ENCODE data around the gene TCP11L1. TPM values are rescaled to one million over a fixed set of nuclear protein-coding genes. Genes with fewer than 3 reads are reported as not detected.
A peak's percentile ranks its signal among the peaks of the same experiment; 100 is the strongest.
"Not testable (repeated sequence)": the region's sequence is repeated elsewhere in the genome, so short reads cannot be mapped to it uniquely, and the experiment has no call there.

The TCP11L1 gene
- polyA plus RNA-seq, 4 donors: 10.7 to 12.6 (median 11.3) TPM

DNA sequence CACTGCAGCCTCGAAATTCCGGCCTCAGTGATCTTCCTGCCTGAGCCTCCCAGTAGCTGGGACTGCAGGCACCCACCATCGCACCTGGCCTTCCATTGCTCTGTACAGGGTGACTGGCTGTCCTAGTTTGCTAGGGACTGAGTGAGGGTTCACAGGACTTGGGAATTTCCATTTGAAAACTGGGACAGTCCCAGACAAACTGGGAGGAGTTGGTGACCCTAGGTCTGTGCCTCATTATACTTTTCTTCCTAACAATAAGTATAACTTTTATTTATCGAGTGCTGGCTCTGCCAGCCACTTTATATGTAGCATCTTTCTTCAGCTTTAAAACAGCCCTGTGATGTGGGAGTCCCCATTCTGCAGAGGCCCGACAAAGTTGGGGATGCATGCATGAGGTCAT is 25.5 kb downstream of the TCP11L1 start:
- no peak for DNase-seq (ENCODE audit: low read depth in 4 of 4, low spot score in 3 of 4)

DNA sequence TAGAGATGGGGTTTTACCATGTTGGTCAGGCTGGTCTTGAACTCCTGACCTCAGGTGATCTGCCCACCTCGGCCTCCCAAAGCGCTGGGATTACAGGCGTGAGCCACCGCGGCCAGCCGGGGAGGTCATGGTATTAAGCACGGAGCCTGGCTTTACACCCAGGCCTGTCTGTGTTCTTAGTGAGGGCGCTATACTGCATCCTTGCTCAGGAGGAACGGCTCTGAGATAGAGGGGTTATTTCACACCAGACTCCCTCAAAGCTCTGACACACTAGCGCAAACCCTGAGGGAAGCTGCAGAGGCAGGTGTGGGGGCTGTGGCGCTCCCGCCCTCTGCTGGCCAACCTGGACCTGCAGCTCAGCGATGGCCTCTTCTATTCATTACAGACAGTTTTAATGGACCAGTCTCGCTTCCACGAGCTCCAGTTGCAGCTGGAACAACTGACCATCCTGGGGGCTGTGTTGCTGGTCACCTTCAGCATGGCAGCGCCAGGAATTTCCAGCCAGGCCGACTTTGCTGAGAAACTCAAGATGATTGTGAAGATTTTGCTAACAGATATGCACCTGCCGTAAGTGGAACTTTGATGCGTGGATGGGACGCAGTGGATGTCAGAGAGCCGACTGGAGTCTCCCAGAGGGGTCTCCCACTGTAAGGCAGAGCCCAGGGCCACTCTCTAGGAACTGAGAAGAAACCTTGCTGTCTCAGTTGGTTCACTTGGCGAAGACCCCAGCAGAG is 26.2 kb downstream of the TCP11L1 start:
- DNase-seq (ENCODE audit: low read depth in 4 of 4, low spot score in 3 of 4): peak in 3 of 4 donors; percentile 14 to 49 (median 26)

DNA sequence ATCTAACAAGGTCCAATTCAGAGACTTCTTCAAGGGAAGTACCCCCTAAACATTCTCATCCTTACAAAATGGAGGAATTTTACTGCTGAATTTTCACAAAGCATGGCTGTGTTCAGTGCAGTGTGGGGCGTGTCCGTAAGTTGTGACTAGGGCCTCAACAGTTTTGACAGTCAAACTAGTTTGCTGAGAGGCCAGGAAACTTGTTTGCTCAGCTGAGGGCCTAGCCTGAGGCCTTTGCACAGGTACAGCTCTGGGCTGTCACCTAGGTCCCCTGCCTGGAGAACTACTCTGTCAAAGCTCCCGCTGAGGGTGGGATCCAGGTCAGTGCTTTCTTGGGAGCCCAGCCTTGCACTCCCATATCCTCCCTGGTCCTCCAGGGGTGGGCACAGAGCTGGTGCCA is 27.9 kb downstream of the TCP11L1 start:
- DNase-seq (ENCODE audit: low read depth in 4 of 4, low spot score in 3 of 4): no peak

DNA sequence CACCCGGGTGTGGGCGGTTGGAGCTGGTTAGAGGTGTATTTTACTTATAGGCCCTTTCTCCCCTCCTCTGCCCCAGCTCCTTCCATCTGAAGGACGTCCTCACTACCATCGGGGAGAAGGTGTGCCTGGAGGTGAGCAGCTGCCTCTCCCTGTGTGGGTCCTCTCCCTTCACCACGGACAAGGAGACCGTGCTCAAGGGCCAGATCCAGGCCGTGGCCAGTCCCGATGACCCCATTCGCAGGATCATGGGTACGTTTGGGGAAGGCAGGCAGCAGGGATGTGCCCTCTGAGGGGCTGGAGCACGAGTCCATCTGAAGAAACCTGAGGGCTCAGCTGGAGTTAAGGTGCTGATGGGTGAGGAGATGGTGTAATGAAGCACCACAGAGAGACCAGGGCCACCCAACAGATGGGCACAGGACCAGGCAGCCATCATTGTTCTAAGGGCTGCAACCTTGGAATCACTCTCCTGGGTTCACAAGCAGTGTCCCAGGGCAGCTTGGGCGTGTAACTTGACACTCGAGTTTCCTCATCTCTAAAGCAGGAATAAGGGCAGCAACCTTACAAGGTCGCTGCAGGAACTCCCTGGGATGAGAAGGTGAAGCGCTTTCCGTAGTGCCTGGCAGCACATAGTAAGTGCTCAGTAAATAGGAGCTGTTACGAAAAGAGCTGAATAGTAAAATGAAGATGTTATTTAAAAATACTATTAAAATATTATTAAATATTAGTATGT is 29.4 kb downstream of the TCP11L1 start:
- no peak for DNase-seq (ENCODE audit: low read depth in 4 of 4, low spot score in 3 of 4)

DNA sequence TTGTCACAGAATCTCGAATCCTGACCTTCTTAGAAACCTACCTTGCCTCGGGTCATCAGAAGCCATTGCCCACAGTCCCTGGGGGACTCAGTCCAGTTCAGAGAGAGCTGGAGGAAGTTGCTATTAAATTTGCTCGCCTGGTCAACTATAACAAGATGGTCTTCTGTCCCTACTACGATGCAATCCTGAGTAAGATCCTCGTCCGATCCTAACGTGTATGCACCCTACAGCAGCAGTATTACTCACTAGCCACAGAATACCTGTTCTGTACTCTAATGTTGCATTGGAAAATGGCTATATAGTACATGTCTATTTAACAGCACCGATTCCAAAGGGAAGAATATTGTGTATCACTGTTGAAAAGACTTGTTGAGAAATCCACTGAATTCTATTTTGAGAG is 33.1 kb downstream of the TCP11L1 start:
- DNase-seq (ENCODE audit: low read depth in 4 of 4, low spot score in 3 of 4): no peak

DNA sequence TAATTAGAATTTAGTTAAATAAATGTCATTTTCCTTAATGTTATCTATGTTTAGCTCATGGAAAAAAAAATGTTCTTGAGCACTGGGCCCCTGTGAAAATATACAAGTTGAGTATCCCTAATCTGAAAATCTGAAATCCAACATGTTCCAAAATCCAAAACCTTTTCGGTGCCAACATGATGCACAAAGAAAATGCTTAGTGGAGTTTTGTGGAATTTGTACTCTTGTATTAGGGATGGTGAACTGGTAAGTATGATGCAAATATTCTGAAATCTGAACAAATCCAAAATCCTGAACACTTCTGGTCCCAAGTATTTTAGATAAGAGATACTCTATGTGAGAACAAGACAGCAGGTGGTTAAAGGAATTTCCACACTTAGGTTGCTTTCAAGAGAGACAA is 44.5 kb downstream of the TCP11L1 start:
- no peak for DNase-seq (ENCODE audit: low read depth in 4 of 4, low spot score in 3 of 4)

DNA sequence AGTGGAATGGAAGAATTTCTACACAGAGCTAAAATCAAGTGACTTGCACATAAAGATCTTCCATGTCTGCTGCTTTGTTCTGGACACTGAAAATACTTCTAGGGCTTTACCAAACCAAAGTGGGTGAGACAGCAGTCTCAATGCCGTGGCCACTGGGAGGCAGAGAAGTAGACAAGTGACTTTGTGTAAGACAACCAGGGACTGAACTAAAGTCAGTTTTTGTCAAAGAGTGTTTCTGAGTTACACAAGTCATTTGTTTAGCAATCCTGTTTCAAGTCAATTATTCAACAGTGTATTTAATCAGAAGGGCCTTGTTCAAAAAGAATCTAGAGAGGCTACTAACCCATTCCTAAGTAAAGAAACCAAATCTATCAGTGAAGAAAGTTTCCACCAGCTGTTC is 46.6 kb downstream of the TCP11L1 start:
- no peak for DNase-seq (ENCODE audit: low read depth in 4 of 4, low spot score in 3 of 4)

DNA sequence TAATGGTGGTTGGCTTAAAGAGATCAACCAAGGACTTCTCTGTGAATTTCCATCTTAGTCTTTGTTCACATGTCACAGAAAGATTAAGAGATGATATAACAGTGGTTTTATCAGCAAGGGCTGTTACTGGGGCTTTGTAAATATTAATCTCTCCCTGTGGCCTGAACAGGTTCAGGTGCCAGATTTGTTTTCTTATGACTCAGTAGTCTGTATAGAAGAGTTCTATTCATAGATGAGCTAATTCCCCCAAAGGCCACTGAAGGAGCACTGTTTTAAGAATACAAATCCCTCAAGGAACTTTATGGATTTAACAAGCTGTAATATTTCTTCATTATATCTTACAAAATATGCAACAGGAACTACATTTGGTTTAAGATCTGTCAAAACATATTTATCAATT is 50.4 kb downstream of the TCP11L1 start:
- DNase-seq (ENCODE audit: low read depth in 4 of 4, low spot score in 3 of 4): no peak

DNA sequence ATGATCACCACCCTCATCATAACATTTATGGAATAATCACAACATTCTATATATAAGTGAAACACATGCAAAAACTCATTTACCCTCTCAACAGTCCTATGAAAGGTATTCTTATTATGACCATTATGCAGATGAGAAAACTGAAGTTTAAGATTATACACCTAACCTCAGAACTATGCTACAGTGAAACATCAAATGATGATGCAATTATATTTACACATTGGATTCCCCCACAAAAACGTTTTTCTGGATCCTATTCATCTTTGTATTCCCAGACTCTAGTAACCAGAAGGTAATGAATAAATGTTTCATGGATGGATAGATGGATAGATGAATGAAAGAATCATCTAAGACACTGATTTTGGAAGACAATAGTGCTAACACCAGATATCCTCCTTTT is 54.8 kb downstream of the TCP11L1 start:
- no peak for DNase-seq (ENCODE audit: low read depth in 4 of 4, low spot score in 3 of 4)

DNA sequence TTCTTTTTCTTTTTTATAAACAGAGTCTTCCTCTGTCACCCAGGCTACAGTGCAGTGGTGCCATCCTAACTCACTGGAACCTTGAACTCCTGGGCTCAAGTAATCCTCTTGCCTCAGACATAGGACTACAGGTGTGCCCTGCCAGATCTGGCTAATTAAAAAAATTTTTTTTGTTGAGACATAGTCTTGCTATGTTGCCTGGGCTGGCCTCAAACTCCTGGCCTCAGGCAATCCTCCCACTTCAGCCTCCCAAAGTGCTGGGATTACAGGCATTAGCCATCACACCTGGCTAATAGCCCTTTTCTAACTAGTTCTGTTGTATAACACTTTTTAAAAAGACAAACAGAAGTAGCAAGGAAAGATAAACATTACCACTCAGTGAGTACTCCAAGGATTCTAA is 64.5 kb downstream of the TCP11L1 start:
- DNase-seq (ENCODE audit: low read depth in 4 of 4, low spot score in 3 of 4): no peak

DNA sequence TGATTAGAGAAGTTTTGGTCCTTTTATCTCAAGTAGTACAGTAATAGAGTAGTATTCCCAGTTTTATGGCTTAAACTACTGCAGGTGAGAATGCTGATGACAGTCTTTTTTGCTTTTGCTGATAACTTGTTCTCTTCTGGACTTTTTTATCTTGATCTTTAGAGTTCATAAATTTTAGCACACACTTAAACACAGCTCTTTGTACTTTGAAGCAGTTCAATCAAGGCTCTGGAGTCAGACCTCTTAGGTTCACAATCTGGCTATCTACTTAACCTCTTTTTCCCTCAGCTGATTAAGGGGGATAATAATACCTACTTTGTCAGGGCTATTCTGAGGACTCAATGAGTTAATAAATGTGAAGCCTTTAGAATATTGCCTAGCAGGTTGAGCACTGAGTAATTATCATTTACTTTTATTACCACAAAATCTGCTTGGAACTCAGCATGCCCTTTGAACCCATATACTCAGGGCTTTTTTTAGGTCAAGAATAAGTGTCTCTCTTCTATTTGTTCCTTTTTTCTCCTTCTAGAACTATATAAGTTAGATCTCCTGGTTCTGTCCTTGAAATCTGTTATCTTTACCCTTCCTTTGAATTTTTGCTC is 70.0 kb downstream of the TCP11L1 start:
- DNase-seq (ENCODE audit: low read depth in 4 of 4, low spot score in 3 of 4): no peak

DNA sequence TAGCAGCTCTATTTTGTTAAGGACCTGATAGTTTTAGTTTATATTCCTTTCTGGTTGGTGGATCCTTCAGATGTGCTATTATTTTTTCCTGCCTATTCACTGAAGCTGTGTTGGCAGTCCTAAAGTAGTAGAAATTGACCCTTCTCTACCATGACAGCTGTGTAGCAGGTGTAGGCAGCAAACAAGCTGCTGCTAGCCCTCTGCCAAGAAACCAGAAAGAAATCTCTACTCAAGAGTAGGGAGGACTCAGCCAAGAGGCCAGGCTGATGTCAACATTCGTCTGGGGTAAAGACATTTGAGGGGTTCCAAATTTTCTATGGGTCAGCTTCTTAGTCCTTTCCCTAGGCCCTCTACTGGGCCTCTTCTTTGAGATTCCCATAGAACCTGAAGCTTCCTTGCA is 70.7 kb downstream of the TCP11L1 start:
- DNase-seq (ENCODE audit: low read depth in 4 of 4, low spot score in 3 of 4): no peak

DNA sequence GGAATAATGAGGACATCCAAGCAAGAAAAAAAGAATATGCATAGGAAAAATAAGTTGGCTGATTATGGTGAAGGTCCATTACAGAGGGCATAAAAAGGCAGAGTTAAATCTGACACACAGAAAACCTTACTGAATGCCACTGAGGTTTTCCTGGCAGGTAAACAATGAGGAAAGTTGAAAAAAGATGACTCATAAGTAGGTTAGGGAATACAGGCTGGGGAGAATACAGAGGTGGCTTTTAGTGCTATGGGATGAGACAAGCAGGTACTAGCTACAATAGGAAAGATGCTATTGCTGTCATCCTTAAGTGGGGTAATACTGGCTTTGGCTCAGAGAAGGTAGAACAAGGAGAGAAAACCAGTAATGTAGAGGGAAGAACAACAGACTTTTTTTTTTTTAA is 77.2 kb downstream of the TCP11L1 start:
- no peak for DNase-seq (ENCODE audit: low read depth in 4 of 4, low spot score in 3 of 4)

DNA sequence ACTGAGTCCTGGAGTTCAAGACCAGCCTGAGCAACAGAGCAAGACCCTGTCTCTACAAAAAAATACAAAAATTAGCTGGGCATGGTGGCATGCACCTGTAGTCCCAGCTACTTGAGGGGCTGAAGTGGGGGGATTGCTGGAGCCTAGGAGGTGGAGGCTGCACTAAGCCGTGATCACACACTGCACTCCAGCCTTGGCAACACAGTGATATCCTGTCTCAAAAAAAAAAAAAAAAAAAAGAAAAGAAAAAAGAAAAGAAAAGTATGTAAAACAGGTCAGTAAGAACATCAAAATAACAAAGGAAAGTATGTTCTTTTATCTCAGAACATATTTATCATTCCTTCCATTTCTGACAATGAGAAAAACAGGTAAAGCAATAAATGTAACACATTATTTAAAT is 83.3 kb downstream of the TCP11L1 start:
- DNase-seq (ENCODE audit: low read depth in 4 of 4, low spot score in 3 of 4): not testable (repeated sequence)

Other genes starting within 250 kb of the TCP11L1 start
- gene CCDC73, start 244.9 kb upstream of the TCP11L1 start, polyA plus RNA-seq (ENCODE audit: insufficient read length in 4 of 4): under 1 TPM; 0.19 to 0.34 (median 0.25) TPM
- gene PRRG4, start 209.6 kb upstream of the TCP11L1 start, polyA plus RNA-seq (ENCODE audit: insufficient read length in 4 of 4): 1 to 10 TPM in 3 of 4 donors, under 1 TPM in 1; 0.45 to 6.6 (median 6.5) TPM
- gene QSER1, start 146.8 kb upstream of the TCP11L1 start, polyA plus RNA-seq (ENCODE audit: insufficient read length in 4 of 4): 10 to 100 TPM; 41.4 to 50.0 (median 45.4) TPM
- 1 to 10 TPM; 4.6 to 9.1 (median 6.5) TPM for gene DEPDC7, start 23.7 kb upstream of the TCP11L1 start, polyA plus RNA-seq (ENCODE audit: insufficient read length in 4 of 4)
- gene CSTF3, start 121.9 kb downstream of the TCP11L1 start, polyA plus RNA-seq (ENCODE audit: insufficient read length in 4 of 4): 10 to 100 TPM; 43.3 to 73.7 (median 60.1) TPM
- gene HIPK3, start 217.8 kb downstream of the TCP11L1 start, polyA plus RNA-seq (ENCODE audit: insufficient read length in 4 of 4): 10 to 100 TPM; 39.8 to 58.3 (median 48.7) TPM

All from left renal pelvis (tissue), 4 donors.